HG03159 (cell line): ENCODE data around the gene IFI44L.

Experiments
- ATAC-seq: cut with Tn5 transposase; IDR thresholded peaks from one replicate; pipeline ENCODE4 v1.9.1; 2021; ENCODE audit warnings: mild to moderate bottlenecking, moderate library complexity; ENCODE audit not compliant: unreplicated experiment

IFI44L gene

DNA sequence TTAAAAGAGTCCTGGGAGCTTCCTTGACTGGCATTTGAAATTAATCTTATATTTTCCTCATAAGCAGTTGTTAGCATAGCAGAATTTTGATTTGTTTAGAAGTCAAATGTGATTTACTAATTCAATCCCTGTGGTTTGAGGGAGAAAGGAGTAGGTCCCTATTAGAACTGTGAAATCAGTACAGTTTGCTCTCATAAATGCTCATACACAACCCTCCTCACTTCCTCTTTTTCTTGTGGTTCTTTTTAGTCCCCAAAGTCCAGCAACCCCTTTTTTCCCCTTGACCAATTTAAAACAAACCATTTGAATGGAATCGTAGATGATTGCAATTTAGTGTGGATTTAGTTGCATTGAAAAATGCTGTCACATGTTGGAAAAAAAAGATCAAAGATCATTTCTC lies 20.2 kb downstream of the IFI44L start:
- no peak for ATAC-seq

DNA sequence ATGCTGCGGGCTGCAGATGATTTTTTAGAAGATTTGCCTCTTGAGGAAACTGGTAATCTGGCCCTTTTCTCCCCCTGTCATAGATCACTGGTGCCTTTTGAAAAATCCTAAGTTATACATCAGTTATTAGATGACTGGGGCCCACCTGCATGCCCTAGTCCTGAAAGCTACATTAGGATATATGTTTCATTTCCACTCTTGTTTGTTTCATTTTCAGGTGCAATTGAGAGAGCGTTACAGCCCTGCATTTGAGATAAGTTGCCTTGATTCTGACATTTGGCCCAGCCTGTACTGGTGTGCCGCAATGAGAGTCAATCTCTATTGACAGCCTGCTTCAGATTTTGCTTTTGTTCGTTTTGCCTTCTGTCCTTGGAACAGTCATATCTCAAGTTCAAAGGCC lies 21.3 kb downstream of the IFI44L start:
- no peak for ATAC-seq

DNA sequence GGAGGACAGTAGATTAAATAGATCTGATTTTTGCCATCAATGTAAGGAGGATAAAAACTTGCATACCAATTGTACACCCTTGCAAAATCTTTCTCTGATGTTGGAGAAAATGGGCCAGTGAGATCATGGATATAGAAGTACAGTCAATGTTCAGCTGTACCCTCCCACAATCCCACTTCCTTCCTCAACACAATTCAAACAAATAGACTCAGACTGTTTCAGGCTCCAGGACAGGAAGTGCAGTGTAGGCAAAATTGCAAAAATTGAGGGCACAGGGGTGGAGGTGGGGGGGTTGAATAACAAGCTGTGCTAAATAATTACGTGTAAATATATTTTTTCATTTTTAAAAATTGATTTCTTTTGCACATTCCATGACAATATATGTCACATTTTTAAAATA lies 25.5 kb downstream of the IFI44L start:
- no peak for ATAC-seq

DNA sequence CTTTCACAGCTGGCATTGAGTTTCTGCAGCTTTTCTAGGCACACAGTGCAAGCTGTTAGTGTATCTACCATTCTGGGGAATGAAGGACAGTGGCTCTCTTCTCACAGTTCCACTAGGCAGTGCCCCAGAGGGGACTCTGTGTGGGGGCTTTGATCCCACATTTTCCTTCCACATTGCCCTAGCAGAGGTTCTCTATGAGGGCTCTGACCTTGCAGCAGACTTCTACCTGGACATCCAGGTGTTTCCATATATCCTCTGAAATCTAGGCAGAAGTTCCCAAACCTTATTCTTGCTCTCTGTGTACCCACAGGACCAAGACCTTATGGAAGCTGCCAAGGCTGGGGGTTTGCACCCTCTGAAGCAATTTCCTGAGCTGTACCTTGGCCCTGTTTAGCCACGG lies 27.0 kb downstream of the IFI44L start:
- no peak for ATAC-seq

DNA sequence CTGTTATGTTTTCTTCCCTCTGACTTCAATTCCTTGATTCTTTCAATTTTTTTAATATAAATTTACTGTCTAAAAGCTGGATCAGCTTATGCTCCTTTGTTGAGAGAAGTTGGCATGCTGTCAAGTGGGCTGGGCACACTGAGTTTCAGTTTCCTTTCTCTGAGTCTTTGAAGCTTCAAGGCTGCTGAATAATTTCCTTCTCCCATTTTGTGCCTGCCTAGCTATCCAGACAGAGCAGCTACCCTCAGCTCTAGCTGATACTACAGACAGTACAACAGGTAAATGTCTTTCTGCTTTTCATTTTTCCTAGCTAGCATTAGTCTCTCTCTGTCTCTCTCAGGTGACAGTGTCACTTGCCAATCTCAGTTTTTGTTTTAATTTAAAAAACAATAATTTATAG lies 29.4 kb downstream of the IFI44L start, which contains the start of gene IFI44:
IFI44 (plus strand) TSS at position 204 of the 400 bp plus-strand sequence. CDS start 365 bp downstream, outside the sequence.
- peak; percentile 84 for ATAC-seq

DNA sequence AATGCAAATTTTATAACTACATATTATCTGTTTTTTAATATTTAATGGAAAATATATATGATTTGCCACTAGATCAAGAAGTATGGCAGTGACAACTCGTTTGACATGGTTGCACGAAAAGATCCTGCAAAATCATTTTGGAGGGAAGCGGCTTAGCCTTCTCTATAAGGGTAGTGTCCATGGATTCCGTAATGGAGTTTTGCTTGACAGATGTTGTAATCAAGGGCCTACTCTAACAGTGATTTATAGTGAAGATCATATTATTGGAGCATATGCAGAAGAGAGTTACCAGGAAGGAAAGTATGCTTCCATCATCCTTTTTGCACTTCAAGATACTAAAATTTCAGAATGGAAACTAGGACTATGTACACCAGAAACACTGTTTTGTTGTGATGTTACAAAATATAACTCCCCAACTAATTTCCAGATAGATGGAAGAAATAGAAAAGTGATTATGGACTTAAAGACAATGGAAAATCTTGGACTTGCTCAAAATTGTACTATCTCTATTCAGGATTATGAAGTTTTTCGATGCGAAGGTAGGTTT lies 29.9 kb downstream of the IFI44L start:
- peak; percentile 26 for ATAC-seq

DNA sequence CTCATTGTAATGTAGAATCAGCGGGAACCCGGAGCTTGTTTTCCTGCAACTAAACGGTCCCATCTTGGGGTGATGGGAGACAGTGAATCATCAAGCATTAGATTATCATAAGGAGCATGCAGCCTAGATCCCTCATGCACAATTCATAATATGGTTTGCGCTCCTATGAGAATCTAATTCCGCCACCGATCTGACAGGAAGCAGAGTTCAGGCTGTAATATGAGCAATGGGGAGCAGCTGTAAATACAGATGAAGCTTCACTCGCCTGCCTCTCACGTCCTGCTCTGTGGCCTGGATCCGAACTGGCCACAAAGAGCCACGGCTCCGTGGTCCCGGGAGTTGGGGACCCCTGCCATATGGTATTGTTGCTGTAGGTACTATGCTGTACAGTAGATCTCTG lies 31.0 kb downstream of the IFI44L start:
- no peak for ATAC-seq

DNA sequence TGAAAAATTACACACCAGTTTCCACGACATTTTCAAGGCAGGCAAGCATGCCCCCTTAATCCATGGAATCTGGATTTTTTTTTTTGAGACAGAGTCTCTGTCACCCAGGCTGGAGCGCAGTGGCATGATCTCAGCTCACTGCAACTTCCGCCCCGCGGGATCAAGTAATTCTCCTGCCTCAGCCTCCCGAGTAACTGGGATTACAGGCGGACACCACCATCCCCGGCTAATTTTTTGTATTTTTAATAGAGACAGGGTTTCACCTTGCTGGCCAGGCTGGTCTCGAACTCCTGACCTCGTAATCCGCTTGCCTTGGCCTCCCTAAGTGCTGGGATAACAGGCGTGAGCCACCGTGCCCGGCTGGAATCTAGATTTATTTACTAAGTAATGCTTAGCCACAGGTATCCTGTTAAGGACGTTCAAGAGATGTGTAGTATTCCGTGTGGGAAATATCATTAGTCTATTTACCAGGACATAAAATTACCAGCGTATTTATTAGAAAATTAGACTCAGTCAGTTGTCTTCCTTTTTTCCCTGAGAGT lies 31.8 kb downstream of the IFI44L start:
- no peak for ATAC-seq

DNA sequence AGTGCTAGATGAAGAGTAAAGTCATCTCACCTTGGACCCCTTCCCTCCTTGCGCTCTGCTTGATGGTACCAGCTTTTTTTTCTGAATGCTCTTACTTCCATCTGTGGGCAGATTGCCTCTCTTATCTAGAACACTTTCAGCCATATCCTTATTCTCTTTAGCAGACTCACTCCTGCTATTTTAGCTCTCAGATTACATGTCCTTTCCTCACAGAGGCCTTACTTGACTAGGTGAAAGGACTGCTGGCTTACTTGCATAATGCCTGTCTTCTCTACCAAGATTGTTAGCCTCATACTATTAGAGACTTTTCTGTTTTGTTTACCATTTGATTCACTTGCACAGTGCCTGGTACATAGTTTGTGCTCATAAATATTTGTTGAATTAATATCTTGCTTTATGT lies 38.7 kb downstream of the IFI44L start:
- no peak for ATAC-seq

DNA sequence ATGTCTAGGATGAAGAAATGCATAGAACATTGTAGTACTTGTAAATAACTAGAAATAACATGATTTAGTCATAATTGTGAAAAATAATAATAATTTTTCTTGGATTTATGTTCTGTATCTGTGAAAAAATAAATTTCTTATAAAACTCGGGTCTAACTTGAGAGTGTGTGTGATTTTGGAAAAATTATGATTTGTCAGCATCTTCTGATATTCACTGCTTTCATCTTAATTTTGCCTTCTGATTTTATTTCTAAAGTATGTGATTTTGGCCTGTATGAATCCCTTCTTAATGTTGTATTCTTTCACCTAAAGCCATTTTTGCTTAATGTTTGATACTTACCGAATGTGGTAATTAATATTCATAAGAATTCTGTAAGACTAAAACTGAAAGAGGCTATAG lies 43.7 kb downstream of the IFI44L start:
- ATAC-seq = no peak

DNA sequence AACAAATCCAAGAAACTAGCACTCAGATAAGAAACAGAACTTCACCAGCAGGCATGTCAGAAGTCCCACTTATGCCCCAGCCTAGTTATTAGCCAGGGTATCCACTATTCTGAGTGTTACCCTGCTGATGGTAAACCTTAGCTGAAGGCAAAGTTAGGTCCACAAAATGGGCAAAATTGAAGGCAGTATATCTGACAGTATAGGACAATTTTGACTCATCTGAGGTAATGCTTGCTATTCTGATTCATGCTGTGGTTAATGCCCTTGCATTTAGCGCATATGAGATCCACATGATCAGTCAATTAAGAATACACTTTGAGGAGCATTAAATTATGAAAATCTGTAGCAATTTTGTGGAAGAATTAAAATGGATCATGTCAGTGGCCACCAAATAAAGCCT lies 44.5 kb downstream of the IFI44L start:
- no peak for ATAC-seq

DNA sequence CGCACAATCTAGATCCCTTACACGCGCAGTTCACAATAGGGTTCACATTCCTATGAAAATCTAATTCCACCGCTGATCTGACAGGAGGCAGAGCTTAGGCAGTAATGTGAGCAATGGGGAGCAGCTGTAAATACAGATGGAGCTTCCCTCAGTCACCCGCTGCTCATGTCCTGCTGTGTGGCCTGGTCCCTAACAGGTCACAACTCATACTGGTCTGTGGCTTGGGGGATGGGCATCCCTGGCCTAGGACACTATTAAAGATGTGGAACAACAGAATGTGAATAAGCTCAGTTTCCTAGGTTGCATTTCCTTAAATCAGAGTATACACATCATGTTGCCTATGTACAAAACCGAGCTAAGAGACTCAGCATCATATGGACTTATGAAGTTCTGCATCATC lies 45.6 kb downstream of the IFI44L start:
- no peak for ATAC-seq

DNA sequence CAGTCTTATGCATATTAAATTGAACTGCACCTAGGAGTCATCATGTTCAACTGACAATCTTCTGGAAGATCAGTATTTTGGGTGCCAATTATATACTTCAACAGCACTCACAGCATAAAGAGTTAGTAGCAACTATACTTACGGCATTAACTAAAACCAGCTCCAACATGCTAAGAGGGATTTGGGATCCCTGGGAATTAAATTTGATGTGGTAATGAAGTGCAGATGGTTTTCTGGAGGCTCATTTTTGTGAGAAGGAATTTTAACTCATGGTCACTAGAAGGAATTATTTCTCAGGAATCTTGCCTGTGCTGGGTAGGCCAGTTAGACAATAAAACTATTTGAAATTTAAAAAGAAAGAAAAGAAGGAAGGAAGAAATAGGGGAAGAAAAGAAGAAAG lies 47.7 kb downstream of the IFI44L start:
- ATAC-seq = no peak

DNA sequence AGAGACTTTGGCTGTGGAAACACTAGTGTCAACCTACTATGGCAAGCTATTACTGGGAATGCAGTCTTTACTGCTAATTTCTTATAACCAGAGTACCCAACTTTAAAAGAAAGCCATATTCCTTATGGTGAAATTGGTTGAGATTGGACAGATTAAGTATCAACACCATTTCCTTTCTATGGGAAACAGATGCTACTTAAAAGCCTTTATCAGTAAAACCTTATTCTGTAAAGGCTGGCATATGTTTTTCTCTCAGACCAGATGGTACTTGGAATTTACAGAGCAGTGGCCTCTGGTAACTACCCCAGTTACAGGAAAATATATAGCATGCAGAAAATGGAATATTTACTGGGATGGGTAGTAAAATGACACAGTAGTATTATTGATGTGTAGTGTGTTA lies 48.2 kb downstream of the IFI44L start:
- no peak for ATAC-seq

DNA sequence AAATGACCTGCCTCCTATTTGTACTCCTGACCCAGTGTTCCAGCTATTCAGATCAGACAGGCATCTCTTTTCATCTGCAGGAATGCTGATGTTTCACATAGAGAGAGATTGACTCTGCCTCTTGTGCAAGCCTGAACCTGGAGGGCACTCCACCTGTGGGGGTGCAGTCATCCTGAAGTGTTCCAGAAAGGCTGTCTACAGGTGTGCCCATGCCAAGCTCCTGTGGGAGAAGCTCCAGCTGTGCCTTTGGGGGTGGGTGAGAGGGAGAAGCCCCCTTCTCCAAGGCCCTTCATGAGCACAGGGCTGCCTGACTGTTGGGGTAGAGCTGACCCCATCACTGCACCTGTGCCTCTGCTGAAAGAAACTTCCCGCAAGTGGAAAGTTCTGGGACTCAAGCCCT lies 52.2 kb downstream of the IFI44L start:
- ATAC-seq = no peak

DNA sequence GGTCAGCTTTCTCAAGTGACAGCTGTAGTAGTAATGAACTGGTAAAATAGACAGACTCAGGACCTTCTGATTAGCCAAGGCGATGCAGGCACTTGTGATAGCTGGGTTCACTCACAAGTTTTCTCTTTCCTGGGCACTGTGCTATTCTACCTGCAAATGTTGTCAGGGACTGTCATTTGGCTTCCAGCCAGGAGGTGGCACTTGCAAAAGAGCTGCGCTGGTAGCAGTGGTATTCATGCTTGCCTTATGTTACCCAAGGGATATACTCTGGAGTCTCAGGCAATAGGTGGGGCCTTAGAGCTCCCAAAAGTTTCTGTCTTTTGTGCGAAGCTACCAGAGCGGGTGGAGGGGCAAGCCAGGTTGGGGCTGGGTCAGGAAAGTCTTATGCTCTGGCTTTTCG lies 52.9 kb downstream of the IFI44L start:
- no peak for ATAC-seq

DNA sequence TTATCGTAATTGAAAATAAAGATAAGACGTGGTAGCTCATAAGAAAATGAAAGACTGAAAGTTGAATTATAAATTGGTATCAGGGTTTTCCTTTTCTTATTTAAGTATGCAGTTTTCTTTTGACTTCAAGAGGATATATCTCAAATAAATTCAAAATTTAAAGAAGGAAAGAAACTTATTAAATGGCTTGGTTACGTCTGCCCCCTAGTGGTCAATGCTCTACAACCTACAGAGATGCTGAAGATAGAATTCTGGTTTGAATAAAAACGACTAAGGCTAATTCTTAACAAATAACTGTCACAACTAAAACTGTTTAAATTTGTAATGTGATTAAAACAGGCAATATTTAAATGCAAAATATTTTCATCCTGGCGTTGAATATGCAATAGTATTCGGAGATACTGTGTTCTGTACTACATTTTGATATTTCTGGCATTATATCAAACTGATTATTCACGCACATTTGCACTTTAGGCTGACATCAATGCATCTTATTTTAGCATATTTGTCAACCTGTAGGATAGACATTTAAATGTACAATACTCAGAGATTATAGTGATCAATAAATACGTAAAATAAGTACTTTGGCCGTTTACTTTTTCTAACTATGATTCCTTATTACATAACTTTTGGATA lies 56.2 kb downstream of the IFI44L start:
- ATAC-seq = no peak

DNA sequence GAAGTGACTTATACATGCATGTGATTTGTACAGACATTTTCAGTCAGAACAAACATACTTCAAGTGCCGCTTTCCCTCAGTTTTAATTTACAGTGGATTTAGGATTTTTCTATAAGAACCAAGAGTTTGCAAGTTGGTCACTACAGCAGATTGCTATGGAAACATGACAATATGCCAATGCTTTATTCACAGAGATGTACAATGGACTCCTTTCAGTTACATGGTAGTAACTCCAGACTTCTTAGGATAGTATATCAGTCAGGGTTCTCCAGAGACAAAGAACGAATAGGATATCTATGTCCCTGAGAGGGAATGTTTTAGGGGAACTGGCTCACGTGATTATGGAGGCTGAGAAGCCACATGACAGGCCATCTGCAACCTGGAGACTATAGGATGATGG lies 56.7 kb downstream of the IFI44L start:
- no peak for ATAC-seq

DNA sequence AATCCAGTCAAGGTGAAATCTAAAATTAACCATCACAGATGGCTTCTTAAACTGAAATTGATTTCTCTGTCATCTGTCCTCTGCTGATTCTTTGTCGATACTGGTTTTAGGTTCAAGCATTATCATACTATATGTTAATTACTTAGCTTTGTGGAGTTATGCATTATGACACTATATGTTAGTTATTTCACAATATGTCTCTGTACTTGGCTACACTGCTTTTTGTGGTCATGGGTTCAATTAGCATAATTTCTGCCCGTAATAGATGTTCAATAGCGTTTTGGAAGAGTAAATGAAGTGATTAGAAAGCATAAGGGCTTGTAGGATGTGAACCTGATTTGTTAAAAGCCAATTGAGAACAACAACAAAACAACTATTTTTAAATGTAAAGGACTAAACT lies 57.5 kb downstream of the IFI44L start:
- ATAC-seq = no peak

DNA sequence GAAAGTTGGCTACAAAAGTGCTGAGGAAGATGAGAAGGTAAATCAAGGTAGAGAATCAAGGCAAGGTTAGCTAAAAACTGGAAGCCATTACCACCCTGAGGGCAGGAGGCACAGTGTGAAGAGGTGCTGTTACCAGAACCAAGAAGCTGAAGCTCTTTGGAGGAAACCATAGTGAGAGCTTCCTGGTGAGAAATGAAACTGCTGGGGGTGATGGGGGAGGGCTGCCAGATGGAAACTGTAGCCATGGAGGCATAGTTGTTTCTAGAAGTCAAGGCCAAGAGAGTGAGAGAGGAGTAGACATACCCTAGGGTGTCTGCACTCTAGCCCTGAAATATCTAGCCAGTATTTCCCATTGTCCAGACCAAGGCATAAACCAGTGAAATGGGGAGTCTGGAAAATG lies 58.1 kb downstream of the IFI44L start:
- ATAC-seq = peak; percentile 91

DNA sequence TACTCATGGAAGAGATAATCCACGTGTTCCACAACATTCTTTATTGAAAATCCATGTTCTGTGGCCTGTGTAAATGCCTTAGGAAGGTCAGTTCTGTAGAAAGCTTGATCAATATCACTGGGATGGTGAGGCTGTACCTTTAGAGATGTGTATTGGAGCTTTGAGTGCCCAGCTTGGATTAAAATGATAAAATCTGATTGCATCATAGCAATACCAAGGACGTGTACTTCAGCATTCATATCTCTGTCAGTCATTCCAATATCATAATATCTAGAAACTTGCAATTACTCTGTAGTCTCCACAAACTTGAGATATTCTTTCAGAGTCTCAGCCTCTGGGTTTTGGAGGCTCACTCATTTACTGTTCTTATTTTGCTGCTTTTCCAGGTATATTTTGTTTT lies 61.0 kb downstream of the IFI44L start:
- no peak for ATAC-seq

DNA sequence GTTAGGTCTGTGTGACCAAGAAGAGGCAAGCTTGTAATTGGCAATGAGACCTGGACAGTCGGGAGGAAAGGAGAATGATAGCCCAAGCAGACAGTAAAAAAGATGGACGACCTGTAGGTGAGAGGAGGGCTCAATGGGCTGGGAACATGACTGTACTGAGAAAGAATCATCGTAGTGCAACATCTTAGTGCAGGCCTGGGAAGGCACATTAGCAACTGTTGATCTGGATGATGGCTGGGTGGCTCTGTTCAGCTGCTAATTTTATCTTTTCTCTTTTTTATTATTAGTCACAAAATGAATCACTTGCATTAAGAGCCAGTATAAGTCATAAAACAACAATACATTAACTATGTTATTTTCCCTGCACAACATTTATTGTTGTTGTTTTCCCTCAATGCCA lies 62.2 kb downstream of the IFI44L start:
- ATAC-seq = no peak

DNA sequence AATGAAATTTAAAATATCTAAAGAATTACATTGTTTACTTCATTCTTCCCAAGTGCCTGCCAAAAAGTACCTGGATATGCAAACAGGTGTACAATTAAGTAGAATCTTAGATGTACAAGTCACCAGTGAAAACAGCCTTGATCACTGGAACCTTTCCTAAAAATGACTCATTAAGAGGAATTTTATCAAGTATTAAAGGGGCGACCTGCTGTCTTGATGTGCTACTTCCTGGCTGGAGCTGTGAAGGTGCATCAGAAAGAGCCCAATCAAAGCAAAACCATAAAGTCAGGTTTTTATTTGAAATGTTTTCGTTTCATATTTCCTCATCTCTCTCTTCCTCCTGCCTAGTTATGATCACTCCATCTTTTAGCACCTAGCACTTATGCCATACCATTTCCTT lies 62.8 kb downstream of the IFI44L start:
- no peak for ATAC-seq
